Measurements from ENCODE around the gene DUSP15. TPM values are rescaled to one million over a fixed set of nuclear protein-coding genes. Genes with fewer than 3 reads are reported as not detected.

DUSP15 gene
- polyA plus RNA-seq, 2 of the 4 experiments (the other 2 are of a cell fraction), result 0.53 to 1.3 TPM

DNA sequence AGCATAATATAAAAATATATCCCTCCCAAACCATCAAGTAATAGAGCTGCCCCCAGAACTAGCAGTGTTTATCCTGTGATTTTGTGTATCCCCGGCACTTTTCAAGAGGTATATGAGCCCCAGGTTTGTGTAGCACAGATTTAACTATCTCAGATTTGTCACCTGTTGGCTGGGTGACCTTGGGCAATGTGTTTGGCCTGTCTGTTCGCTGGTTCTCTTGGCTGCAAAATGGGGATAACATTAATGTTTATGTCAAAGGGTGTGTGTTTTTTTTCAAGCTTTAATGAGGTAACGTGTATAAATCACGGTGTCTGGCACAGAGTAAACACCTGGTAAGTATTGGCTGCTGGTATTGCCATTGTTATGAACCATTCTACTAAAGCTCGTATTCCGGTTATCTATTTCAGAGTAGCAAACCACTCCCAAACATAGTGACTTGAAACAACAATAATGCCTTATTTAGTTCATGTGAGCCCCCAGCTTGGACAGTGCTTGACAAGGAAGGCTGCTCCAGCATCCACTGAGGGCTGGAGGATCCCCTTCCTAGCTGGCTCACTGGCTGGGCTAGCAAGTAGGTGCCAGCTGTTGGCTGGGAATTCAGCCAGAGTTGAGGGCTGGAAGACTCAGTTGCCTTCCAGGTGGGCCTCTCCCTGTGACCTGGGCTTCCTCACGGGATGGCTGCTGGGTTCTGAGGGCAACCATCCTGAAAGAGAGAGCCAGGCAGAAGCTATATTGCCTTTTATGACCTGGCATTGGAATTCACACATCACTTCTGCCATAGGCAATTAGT is 45.4 kb upstream of the DUSP15 start:
- no peaks in the 10 kb centered on the region for H3K9me3 ChIP-seq
- no peak for DNase-seq (ENCODE audit: low read depth in 1 of 2, low spot score in 1 of 2)
- no peak for FAIRE-seq
- no peaks in the 10 kb centered on the region for H3K4me1 ChIP-seq
- no peak for ATAC-seq
- H3K4me3 ChIP-seq, result no peak overlapping the region
- H3K27ac ChIP-seq, result no peak overlapping the region
- POLR2A ChIA-PET, result no interaction called here
- no peak overlapping the region for H3K4me2 ChIP-seq
- 78% methylated on average over 7 of the region's 7 CpGs for WGBS (ENCODE audit: missing lambda C conversion rate)
- CTCF ChIA-PET, result interaction anchor here (0.6 kb wide), 1 partner anchor 620 kb away, joined by 3 read pairs; no protein-coding TSS in a partner anchor
- TF ChIP-seq TP53 (CRISPR knock-in tag; IDR thresholded peaks at IDR 0.05), result no peak
- no peak for TF ChIP-seq CEBPB (IDR thresholded peaks at IDR 0.05)
- TF ChIP-seq FOXS1 (CRISPR knock-in tag; IDR thresholded peaks at IDR 0.05), result no peak
- no peak for TF ChIP-seq ZFP36 (IDR thresholded peaks at IDR 0.05; ENCODE audit: borderline replicate concordance, partially characterized antibody)
- TF ChIP-seq, protein P1, sequence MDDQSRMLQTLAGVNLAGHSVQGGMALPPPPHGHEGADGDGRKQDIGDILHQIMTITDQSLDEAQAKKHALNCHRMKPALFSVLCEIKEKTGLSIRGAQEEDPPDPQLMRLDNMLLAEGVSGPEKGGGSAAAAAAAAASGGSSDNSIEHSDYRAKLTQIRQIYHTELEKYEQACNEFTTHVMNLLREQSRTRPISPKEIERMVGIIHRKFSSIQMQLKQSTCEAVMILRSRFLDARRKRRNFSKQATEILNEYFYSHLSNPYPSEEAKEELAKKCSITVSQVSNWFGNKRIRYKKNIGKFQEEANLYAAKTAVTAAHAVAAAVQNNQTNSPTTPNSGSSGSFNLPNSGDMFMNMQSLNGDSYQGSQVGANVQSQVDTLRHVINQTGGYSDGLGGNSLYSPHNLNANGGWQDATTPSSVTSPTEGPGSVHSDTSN (IDR thresholded peaks at IDR 0.05), result no peak

DNA sequence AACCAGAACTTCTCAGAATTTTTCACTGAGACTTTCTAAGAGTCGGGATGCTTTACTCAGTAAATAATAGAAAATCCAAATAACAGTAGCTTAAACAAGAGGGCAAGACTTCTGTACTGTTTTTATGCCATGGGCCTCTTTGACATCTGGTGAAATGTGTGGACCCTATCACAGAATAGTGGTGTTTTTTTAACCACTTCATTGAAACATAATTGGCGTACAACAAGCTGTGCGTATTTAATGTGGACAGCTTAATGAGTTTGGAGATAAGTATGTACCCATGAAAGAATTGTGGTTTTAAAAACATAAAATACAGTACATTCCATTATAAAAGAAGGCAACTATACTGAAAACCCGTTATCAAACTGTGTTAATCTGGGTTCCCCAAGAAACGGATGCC is 43.8 kb upstream of the DUSP15 start:
- DNase-seq (ENCODE audit: low read depth in 1 of 2, low spot score in 1 of 2) (no peak), FAIRE-seq (no peak), ATAC-seq (no peak)
- POLR2A ChIA-PET, result no interaction called here
- no peaks in the 10 kb centered on the region for H3K4me1 ChIP-seq
- CTCF ChIA-PET, result interaction anchor here (1.0 to 2.4 kb wide), 4 partner anchors 10 to 118 kb away, joined by 3 to 5 read pairs (median 5); no protein-coding TSS in a partner anchor
- no peak overlapping the region for H3K4me2 ChIP-seq
- H3K9me3 ChIP-seq, result no peaks in the 10 kb centered on the region
- no peak overlapping the region for H3K27ac ChIP-seq
- WGBS (ENCODE audit: missing lambda C conversion rate), result 72% methylated on average over 5 of the region's 5 CpGs
- TF ChIP-seq POLR2AphosphoS2 (conservative IDR thresholded peaks at IDR 0.05; ENCODE audit: low read length), result no peak
- TF ChIP-seq MAZ (IDR thresholded peaks at IDR 0.05; ENCODE audit: borderline replicate concordance, low read depth, low read length), result no peak
- no peak for TF ChIP-seq NPAS2 (CRISPR knock-in tag; IDR thresholded peaks at IDR 0.05; ENCODE audit: borderline replicate concordance)
- no peak for TF ChIP-seq HDAC2 (IDR thresholded peaks at IDR 0.05)
- TF ChIP-seq HEYL (CRISPR knock-in tag; IDR thresholded peaks at IDR 0.05), result no peak
- TF ChIP-seq HOXA7 (CRISPR knock-in tag; IDR thresholded peaks at IDR 0.05), result no peak
- TF ChIP-seq HOXB13 (CRISPR knock-in tag; IDR thresholded peaks at IDR 0.05; ENCODE audit: low read depth), result no peak
- TF ChIP-seq CHD4 (IDR thresholded peaks at IDR 0.05; ENCODE audit: borderline replicate concordance), result no peak
- TF ChIP-seq FOSL2 (IDR thresholded peaks at IDR 0.05), result no peak
- TF ChIP-seq FOSL2 (CRISPR knock-in tag; IDR thresholded peaks at IDR 0.05), result no peak
- TF ChIP-seq ZSCAN20 (CRISPR knock-in tag; IDR thresholded peaks at IDR 0.05), result no peak
- TF ChIP-seq JUN (IDR thresholded peaks at IDR 0.05), result no peak
- TF ChIP-seq JUNB (IDR thresholded peaks at IDR 0.05), result no peak
- no peak for TF ChIP-seq BHLHE40 (IDR thresholded peaks at IDR 0.05; ENCODE audit: low read depth, low read length)
- TF ChIP-seq CBX8 (IDR thresholded peaks at IDR 0.05), result no peak
- no peak for TF ChIP-seq ZC3H11A (IDR thresholded peaks at IDR 0.05)
- TF ChIP-seq ELK1 (IDR thresholded peaks at IDR 0.05; ENCODE audit: low read depth, low read length), result no peak
- TF ChIP-seq RCOR1 (IDR thresholded peaks at IDR 0.05; ENCODE audit: low read depth, low read length), result no peak
- no peak for TF ChIP-seq HES2 (IDR thresholded peaks at IDR 0.05)
- TF ChIP-seq ZNF302 (CRISPR knock-in tag; IDR thresholded peaks at IDR 0.05), result no peak
- no peak overlapping the region for H3K4me3 ChIP-seq
